Gastroesophageal sphincter (tissue), 3 donors: ENCODE measurements around the gene R3HDM2.

Source experiments
- POLR2A ChIP-seq, 2 donors: fragments of 450-650 bp; IDR thresholded peaks; one replicate each; pipeline ENCODE4 v1.6.1; 2017; ENCODE audit warnings: antibody characterized with exemption in 2 of 2, mild to moderate bottlenecking in 2 of 2, moderate library complexity in 1 of 2
- TF ChIP-seq, protein P1 (sequence below), 4 experiments: fragments of 200-600 bp in 2 of 4; fragments of 450-650 bp in 2 of 4; sonication (generic) in 1 of 4; IDR thresholded peaks; one replicate each; pipeline ENCODE4 v1.5.1; 2017 to 2019; ENCODE audit warnings: antibody characterized with exemption in 4 of 4, mild to moderate bottlenecking in 2 of 4, moderate library complexity in 2 of 4

DNA sequence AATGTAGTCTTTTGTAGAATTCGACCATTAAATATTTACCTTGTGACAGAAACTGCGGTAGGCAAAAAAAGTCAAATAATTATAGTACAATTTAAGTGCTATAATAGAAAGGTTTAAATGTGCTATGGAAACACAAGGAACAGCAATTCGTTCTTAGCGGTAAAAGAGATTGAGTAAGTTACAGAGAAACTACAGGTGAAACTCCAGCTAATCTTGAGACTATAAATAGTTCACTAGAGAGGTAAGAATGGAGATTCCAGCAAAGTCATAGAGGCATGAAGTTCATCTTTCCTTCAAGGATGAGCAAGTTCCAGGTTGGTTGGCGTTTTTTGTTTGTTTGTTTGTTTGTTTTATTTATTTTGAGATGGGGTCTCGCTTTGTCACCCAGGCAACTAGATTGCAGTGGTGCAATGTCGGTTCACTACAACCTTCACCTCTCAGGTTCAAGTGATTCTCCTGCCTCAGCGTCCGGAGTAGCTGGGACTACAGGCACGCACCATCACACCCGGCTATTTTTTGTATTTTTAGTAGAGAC, 878 bp upstream of the R3HDM2 start:
- TF ChIP-seq, protein P1, sequence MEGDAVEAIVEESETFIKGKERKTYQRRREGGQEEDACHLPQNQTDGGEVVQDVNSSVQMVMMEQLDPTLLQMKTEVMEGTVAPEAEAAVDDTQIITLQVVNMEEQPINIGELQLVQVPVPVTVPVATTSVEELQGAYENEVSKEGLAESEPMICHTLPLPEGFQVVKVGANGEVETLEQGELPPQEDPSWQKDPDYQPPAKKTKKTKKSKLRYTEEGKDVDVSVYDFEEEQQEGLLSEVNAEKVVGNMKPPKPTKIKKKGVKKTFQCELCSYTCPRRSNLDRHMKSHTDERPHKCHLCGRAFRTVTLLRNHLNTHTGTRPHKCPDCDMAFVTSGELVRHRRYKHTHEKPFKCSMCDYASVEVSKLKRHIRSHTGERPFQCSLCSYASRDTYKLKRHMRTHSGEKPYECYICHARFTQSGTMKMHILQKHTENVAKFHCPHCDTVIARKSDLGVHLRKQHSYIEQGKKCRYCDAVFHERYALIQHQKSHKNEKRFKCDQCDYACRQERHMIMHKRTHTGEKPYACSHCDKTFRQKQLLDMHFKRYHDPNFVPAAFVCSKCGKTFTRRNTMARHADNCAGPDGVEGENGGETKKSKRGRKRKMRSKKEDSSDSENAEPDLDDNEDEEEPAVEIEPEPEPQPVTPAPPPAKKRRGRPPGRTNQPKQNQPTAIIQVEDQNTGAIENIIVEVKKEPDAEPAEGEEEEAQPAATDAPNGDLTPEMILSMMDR (IDR thresholded peaks at IDR 0.05) = no peak
- TF ChIP-seq POLR2A (IDR thresholded peaks at IDR 0.05) = no peak
